WTC11 (cell line): Measurements from ENCODE around the gene FNDC7. TPM values are rescaled to one million over a fixed set of nuclear protein-coding genes. Genes with fewer than 3 reads are reported as not detected.

Experiments
- ATAC-seq: fragments of 200-7000 bp; cut with Tn5 transposase; 2 replicates; pipeline ENCODE4 v1.10.0; 2021; ENCODE audit warnings: mild to moderate bottlenecking, moderate library complexity
- CTCF ChIA-PET: fragments of 300-600 bp; sonication (Branson Sonifier 250); formaldehyde crosslinking; loops from one replicate; lab custom pipeline; 2021; ENCODE audit warnings: antibody characterized with exemption; lab: Charles Lee
- POLR2A ChIA-PET: fragments of 350-600 bp; sonication (Branson Sonifier 250); formaldehyde crosslinking; loops from one replicate; lab custom pipeline; 2021; ENCODE audit warnings: antibody characterized with exemption; lab: Charles Lee
- DNase-seq: peaks from one replicate; pipeline ENCODE4 v3.0.0; 2021; ENCODE audit warnings: low spot score
- H3K27ac Mint-ChIP-seq: 2 replicates; pipeline ENCODE4 v1.8.0; 2021; ENCODE audit warnings: mixed read lengths
- H3K27me3 Mint-ChIP-seq: 2 replicates; pipeline ENCODE4 v1.8.0; 2021; ENCODE audit warnings: low read depth, mild to moderate bottlenecking, moderate library complexity, mixed read lengths
- H3K36me3 Mint-ChIP-seq: 2 replicates; pipeline ENCODE4 v1.8.0; 2021; ENCODE audit warnings: mixed read lengths
- H3K4me1 Mint-ChIP-seq: 2 replicates; pipeline ENCODE4 v1.8.0; 2022; ENCODE audit warnings: mixed read lengths
- H3K4me3 Mint-ChIP-seq: 2 replicates; pipeline ENCODE4 v1.8.0; 2021; ENCODE audit warnings: mild to moderate bottlenecking, moderate library complexity, mixed read lengths
- H3K9me3 Mint-ChIP-seq: 2 replicates; pipeline ENCODE4 v1.8.0; 2021; ENCODE audit warnings: mixed read lengths
- CREB1 ChIP-seq: sonication (generic); formaldehyde crosslinking; IDR thresholded peaks from 2 replicates; pipeline ENCODE4 v1.8.0; 2023; ENCODE audit warnings: mild to moderate bottlenecking, missing genetic modification reagents
- CREM ChIP-seq: sonication (generic); formaldehyde crosslinking; IDR thresholded peaks from 2 replicates; pipeline ENCODE4 v1.8.1; 2022; ENCODE audit warnings: mild to moderate bottlenecking, missing genetic modification reagents, moderate library complexity
- EMX1 ChIP-seq: fragments of 250-450 bp; sonication (Bioruptor Pico); IDR thresholded peaks from 2 replicates; pipeline ENCODE4 v1.8.0; 2021; ENCODE audit warnings: mild to moderate bottlenecking
- FOXJ3 ChIP-seq: sonication (generic); formaldehyde crosslinking; IDR thresholded peaks from 2 replicates; pipeline ENCODE4 v1.9.0; 2021; ENCODE audit warnings: missing genetic modification reagents, mild to moderate bottlenecking, borderline replicate concordance
- GTF2I ChIP-seq: fragments of 250-450 bp; sonication (Bioruptor Pico); conservative IDR thresholded peaks from 2 replicates; pipeline ENCODE4 v1.4.0; 2021; ENCODE audit warnings: mild to moderate bottlenecking
- HMGA2 ChIP-seq: fragments of 250-450 bp; sonication (Bioruptor Pico); IDR thresholded peaks from 2 replicates; pipeline ENCODE4 v1.4.0; 2021; ENCODE audit warnings: mild to moderate bottlenecking, moderate library complexity
- JUN ChIP-seq: sonication (generic); formaldehyde crosslinking; IDR thresholded peaks from 2 replicates; pipeline ENCODE4 v1.8.0; 2023; ENCODE audit warnings: mild to moderate bottlenecking, missing genetic modification reagents
- MXD4 ChIP-seq: fragments of 250-450 bp; sonication (Bioruptor Pico); IDR thresholded peaks from 2 replicates; pipeline ENCODE4 v1.8.0; 2021; ENCODE audit warnings: mild to moderate bottlenecking, moderate library complexity, borderline replicate concordance
- NFE2L1 ChIP-seq: sonication (generic); formaldehyde crosslinking; IDR thresholded peaks from 2 replicates; pipeline ENCODE4 v1.8.1; 2023; ENCODE audit warnings: missing genetic modification reagents
- OVOL2 ChIP-seq: fragments of 250-450 bp; sonication (Bioruptor Pico); IDR thresholded peaks from 2 replicates; pipeline ENCODE4 v1.9.0; 2021; ENCODE audit warnings: mild to moderate bottlenecking, borderline replicate concordance
- SMAD3 ChIP-seq: sonication (generic); formaldehyde crosslinking; IDR thresholded peaks from 2 replicates; pipeline ENCODE4 v1.8.0; 2022; ENCODE audit warnings: missing genetic modification reagents, mild to moderate bottlenecking, borderline replicate concordance
- SMAD4 ChIP-seq: sonication (generic); formaldehyde crosslinking; IDR thresholded peaks from 2 replicates; pipeline ENCODE4 v1.8.0; 2022; ENCODE audit warnings: mild to moderate bottlenecking, missing genetic modification reagents
- SP1 ChIP-seq: sonication (generic); formaldehyde crosslinking; conservative IDR thresholded peaks from 2 replicates; pipeline ENCODE4 v1.8.1; 2022; ENCODE audit warnings: missing genetic modification reagents
- ZNF121 ChIP-seq: sonication (generic); formaldehyde crosslinking; IDR thresholded peaks from 2 replicates; pipeline ENCODE4 v1.8.0; 2023; ENCODE audit warnings: missing genetic modification reagents
- ZNF219 ChIP-seq: sonication (generic); formaldehyde crosslinking; IDR thresholded peaks from 2 replicates; pipeline ENCODE4 v1.8.0; 2023; ENCODE audit warnings: missing genetic modification reagents, mild to moderate bottlenecking, borderline replicate concordance
- total RNA-seq: library from RNA; stranded (reverse); gene quantifications from 3 replicates; pipeline ENCODE4 v1.2.3, GENCODE V29; 2021
- TF ChIP-seq, protein P1 (sequence below): sonication (generic); formaldehyde crosslinking; IDR thresholded peaks from 2 replicates; pipeline ENCODE4 v1.8.1; 2023; ENCODE audit warnings: mild to moderate bottlenecking, missing genetic modification reagents
- TF ChIP-seq, protein P2 (sequence below): sonication (generic); formaldehyde crosslinking; IDR thresholded peaks from 2 replicates; pipeline ENCODE4 v1.8.0; 2022; ENCODE audit warnings: mild to moderate bottlenecking, missing genetic modification reagents
- TF ChIP-seq, protein P3 (sequence below): sonication (generic); formaldehyde crosslinking; IDR thresholded peaks from 2 replicates; pipeline ENCODE4 v1.8.1; 2022; ENCODE audit warnings: missing genetic modification reagents, borderline replicate concordance
- TF ChIP-seq, protein P4 (sequence below): fragments of 250-450 bp; sonication (Bioruptor Pico); conservative IDR thresholded peaks from 2 replicates; pipeline ENCODE4 v1.9.0; 2021; ENCODE audit warnings: mild to moderate bottlenecking
- TF ChIP-seq, protein P5 (sequence below): sonication (generic); formaldehyde crosslinking; IDR thresholded peaks from 2 replicates; pipeline ENCODE4 v1.8.0; 2023; ENCODE audit warnings: missing genetic modification reagents
- TF ChIP-seq, protein P6 (sequence below): sonication (generic); formaldehyde crosslinking; IDR thresholded peaks from 2 replicates; pipeline ENCODE4 v1.8.1; 2023; ENCODE audit warnings: mild to moderate bottlenecking, missing genetic modification reagents
- TF ChIP-seq, protein P7 (sequence below): sonication (generic); formaldehyde crosslinking; conservative IDR thresholded peaks from 2 replicates; pipeline ENCODE4 v1.8.1; 2022; ENCODE audit warnings: mild to moderate bottlenecking, missing genetic modification reagents

FNDC7 gene
- total RNA-seq, 1 experiment from 2014 or later = 0.28 TPM

DNA sequence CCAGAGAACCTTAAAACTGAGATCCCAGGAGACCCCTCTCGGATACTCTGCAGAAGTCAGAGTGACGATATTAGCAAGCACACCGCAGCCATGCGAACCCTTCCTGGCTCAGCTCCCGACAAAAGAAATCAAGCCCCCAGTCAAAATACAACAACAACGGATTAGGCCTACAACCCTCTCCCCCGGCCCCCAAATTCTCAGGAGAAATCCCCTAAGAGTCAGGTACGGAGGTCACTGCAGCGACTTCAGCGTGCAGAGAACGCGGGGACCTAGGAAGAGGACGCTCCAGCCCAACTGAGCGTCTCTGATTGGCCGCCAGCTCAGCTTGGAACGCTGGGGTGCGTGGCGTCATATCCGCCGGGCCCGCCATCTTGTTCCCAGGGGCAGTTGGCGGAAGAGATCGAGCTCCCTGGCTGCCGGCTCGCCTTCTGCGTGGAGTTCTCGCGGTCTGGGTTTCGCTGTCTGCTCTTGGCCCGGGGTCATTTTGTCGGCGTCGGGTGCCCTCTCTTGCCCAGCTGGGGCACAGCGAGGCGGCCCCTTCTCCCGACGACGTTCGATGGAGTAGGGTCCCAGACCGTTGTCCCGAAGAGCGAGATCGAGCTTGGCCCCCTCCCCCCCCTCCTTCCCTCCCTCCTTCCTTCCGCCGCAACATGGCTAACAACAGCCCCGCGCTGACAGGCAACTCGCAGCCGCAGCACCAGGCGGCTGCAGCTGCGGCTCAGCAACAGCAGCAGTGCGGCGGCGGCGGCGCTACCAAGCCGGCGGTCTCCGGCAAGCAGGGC, 20.6 kb upstream of the FNDC7 start, which contains the start of gene PRPF38B (continued):
- TF ChIP-seq, protein P1, sequence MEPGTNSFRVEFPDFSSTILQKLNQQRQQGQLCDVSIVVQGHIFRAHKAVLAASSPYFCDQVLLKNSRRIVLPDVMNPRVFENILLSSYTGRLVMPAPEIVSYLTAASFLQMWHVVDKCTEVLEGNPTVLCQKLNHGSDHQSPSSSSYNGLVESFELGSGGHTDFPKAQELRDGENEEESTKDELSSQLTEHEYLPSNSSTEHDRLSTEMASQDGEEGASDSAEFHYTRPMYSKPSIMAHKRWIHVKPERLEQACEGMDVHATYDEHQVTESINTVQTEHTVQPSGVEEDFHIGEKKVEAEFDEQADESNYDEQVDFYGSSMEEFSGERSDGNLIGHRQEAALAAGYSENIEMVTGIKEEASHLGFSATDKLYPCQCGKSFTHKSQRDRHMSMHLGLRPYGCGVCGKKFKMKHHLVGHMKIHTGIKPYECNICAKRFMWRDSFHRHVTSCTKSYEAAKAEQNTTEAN (CRISPR knock-in tag) = 0 out of 2 replicates have a peak, but pooled peaks have one; percentile 34
- no peak; the same call in 1 of the 2 replicates for TF ChIP-seq SMAD3 (CRISPR knock-in tag)
- TF ChIP-seq, protein P2, sequence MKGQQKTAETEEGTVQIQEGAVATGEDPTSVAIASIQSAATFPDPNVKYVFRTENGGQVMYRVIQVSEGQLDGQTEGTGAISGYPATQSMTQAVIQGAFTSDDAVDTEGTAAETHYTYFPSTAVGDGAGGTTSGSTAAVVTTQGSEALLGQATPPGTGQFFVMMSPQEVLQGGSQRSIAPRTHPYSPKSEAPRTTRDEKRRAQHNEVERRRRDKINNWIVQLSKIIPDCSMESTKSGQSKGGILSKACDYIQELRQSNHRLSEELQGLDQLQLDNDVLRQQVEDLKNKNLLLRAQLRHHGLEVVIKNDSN (CRISPR knock-in tag) = peak; percentile 66
- TF ChIP-seq, protein P3, sequence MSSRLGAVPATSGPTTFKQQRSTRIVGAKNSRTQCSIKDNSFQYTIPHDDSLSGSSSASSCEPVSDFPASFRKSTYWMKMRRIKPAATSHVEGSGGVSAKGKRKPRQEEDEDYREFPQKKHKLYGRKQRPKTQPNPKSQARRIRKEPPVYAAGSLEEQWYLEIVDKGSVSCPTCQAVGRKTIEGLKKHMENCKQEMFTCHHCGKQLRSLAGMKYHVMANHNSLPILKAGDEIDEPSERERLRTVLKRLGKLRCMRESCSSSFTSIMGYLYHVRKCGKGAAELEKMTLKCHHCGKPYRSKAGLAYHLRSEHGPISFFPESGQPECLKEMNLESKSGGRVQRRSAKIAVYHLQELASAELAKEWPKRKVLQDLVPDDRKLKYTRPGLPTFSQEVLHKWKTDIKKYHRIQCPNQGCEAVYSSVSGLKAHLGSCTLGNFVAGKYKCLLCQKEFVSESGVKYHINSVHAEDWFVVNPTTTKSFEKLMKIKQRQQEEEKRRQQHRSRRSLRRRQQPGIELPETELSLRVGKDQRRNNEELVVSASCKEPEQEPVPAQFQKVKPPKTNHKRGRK (CRISPR knock-in tag) = no peak
- 0 out of 2 replicates have a peak, but pooled peaks have one; percentile 45 for TF ChIP-seq CREB1 (CRISPR knock-in tag)
- TF ChIP-seq, protein P4, sequence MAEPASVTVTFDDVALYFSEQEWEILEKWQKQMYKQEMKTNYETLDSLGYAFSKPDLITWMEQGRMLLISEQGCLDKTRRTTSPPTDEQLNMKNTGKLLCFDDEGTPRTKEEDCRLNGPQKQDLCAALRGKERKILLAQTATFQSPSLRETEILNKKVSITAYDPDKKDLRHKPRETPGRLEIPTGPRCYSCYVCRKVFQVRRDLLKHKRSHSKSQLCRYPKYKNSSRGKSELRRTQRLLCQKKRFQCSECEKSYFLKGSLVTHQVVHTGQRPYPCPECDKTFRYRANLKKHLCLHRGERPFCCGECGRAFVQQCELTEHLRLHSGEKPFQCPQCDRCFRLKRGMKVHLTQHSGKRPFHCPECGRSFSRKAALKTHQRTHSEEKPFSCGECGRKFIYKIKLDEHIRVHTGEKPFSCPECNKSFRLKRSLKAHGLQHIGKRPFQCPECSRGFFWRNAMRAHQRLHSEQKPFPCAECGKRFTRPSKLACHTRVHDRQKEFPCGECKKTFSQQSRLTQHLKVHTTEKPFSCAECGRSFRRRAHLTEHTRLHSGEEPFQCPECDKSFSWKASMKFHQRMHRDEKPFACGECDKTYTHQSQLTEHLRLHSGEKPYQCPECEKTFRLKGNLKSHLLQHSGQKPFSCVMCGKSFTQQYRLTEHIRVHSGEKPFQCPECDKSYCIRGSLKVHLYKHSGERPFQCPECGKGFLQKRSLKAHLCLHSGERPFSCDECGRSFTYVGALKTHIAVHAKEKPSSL = no peak
- no peak for TF ChIP-seq EMX1 (CRISPR knock-in tag)
- TF ChIP-seq OVOL2 (CRISPR knock-in tag) = no peak
- peak; percentile 79; the same call in 1 of the 2 replicates for TF ChIP-seq SP1 (CRISPR knock-in tag)
- no peak for TF ChIP-seq GTF2I
- TF ChIP-seq, protein P5, sequence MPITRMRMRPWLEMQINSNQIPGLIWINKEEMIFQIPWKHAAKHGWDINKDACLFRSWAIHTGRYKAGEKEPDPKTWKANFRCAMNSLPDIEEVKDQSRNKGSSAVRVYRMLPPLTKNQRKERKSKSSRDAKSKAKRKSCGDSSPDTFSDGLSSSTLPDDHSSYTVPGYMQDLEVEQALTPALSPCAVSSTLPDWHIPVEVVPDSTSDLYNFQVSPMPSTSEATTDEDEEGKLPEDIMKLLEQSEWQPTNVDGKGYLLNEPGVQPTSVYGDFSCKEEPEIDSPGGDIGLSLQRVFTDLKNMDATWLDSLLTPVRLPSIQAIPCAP = no peak
- TF ChIP-seq, all 79 proteins: peak for 22

DNA sequence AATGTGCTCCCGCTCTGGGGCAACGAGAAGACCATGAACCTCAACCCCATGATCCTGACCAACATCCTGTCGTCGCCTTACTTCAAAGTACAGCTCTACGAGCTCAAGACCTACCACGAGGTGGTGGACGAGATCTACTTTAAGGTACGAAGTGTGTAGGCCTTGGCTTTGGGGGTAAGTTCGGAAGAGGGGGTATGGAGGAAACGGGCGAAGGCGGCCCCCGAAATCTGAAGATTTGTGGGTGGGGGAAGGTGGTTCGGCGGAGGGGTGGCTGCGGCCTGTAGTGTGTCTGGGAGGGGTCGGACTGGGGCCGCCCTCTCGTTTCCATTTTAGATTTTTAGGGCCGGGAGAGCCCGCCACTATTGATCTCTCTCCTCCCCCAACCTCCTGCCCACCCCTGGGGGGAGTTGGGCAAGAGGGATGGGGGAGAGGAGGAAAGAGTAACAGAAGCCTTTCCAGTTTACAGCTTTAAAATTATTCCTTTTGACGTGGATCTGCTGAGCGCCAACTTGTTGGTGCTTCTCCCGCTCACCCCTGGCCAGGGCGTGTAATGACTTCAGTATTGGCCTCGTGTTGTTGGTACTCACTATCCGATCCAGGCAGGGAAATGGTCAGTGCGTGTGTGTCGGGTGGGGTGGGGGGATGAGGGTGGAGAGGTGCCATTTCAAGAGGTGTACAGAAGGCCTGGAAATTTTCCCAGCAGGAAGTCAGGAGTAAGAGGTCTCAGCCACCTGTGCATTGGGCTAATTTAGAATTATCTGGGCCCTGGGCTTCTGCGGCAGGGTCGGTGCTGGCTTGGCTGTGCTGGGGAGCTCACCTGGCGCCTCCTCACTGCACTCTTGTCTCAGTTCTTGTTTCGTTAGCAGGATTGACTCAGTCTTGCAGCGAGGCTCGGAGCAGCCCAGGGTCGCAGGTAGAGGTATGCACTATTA, 19.7 kb upstream of the FNDC7 start:
- H3K4me1 Mint-ChIP-seq = peaks cover 24% of the 10 kb centered on the region
- POLR2A ChIA-PET = interaction anchor here (0.9 to 2.5 kb wide), 7 partner anchors 10 to 522 kb away, joined by 3 to 19 read pairs (median 6); partner anchors contain the start of genes HENMT1 and SLC25A24
- TF ChIP-seq, protein P6, sequence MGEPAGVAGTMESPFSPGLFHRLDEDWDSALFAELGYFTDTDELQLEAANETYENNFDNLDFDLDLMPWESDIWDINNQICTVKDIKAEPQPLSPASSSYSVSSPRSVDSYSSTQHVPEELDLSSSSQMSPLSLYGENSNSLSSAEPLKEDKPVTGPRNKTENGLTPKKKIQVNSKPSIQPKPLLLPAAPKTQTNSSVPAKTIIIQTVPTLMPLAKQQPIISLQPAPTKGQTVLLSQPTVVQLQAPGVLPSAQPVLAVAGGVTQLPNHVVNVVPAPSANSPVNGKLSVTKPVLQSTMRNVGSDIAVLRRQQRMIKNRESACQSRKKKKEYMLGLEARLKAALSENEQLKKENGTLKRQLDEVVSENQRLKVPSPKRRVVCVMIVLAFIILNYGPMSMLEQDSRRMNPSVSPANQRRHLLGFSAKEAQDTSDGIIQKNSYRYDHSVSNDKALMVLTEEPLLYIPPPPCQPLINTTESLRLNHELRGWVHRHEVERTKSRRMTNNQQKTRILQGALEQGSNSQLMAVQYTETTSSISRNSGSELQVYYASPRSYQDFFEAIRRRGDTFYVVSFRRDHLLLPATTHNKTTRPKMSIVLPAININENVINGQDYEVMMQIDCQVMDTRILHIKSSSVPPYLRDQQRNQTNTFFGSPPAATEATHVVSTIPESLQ (CRISPR knock-in tag) = no peak
- TF ChIP-seq, protein P7, sequence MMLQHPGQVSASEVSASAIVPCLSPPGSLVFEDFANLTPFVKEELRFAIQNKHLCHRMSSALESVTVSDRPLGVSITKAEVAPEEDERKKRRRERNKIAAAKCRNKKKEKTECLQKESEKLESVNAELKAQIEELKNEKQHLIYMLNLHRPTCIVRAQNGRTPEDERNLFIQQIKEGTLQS (CRISPR knock-in tag) = no peak
- TF ChIP-seq NFE2L1 (CRISPR knock-in tag) = no peak
- TF ChIP-seq ZNF121 (CRISPR knock-in tag) = no peak
- no peak for TF ChIP-seq CREM (CRISPR knock-in tag)
- TF ChIP-seq FOXJ3 (CRISPR knock-in tag) = no peak
- TF ChIP-seq, protein P3 (CRISPR knock-in tag) = no peak
- TF ChIP-seq GTF2I = no peak
- TF ChIP-seq JUN (CRISPR knock-in tag) = no peak
- no peak for TF ChIP-seq HMGA2 (CRISPR knock-in tag)
- no peak for TF ChIP-seq SMAD4 (CRISPR knock-in tag)
- TF ChIP-seq ZNF219 (CRISPR knock-in tag) = no peak
- TF ChIP-seq MXD4 (CRISPR knock-in tag) = no peak

More for the DNA sequence above, 19.7 kb upstream of the FNDC7 start:
- CTCF ChIA-PET = interaction anchor here (0.8 to 1.8 kb wide), 10 partner anchors 12 to 493 kb away, joined by 3 to 10 read pairs (median 4); partner anchors contain the start of genes EEIG2, FNDC7, HENMT1 and SLC25A24
- Mint-ChIP-seq H3K9me3 (no peaks in the 10 kb centered on the region), H3K27me3 (no peaks in the 10 kb centered on the region), H3K4me3 (peak overlapping the region; percentile 99), H3K27ac (peak overlapping the region; percentile 99), H3K36me3 (peaks cover 42% of the 10 kb centered on the region)
- DNase-seq = no peak
- peak; percentile 32 for ATAC-seq
